ENCODE data around the gene MMS19.

Gene MMS19

DNA sequence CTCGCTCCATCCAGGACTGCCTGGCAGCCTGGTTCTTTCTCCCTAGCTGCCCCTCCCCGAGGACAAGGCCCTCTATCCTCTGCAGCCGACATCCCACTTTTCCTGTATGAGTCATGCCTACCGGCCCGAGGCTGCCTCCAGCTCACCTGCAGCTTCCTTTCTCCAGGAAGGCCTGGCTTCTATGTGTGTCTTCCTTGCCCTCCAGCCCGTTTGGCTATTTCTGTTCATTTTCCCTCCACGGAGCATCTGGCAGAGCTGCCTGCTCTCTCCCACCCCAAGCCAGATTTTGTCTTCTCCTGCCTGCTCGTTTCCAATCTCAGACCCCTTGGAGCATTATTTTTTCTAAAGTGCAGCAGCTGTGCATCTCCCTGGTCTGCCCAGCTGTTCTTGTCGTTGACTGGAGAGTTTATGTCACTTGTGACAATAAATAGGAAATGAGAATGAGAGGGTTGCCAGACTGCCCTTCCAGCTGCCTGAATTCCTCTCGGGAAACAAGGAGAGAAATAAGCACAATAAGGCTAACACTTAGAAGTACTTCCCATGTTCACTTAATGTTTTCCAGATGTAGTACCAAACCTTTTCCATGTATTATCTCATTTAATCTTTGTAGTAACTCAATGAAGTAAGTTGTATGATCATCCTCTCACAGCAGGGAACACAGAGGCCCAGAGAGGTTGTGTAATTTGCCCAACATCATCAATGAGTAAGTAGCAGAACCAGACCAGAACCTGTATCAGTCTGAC lies 20.2 kb upstream of the MMS19 start:
- TF ChIP-seq, protein P1, sequence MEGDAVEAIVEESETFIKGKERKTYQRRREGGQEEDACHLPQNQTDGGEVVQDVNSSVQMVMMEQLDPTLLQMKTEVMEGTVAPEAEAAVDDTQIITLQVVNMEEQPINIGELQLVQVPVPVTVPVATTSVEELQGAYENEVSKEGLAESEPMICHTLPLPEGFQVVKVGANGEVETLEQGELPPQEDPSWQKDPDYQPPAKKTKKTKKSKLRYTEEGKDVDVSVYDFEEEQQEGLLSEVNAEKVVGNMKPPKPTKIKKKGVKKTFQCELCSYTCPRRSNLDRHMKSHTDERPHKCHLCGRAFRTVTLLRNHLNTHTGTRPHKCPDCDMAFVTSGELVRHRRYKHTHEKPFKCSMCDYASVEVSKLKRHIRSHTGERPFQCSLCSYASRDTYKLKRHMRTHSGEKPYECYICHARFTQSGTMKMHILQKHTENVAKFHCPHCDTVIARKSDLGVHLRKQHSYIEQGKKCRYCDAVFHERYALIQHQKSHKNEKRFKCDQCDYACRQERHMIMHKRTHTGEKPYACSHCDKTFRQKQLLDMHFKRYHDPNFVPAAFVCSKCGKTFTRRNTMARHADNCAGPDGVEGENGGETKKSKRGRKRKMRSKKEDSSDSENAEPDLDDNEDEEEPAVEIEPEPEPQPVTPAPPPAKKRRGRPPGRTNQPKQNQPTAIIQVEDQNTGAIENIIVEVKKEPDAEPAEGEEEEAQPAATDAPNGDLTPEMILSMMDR (IDR thresholded peaks at IDR 0.05; ENCODE audit: low read length, missing control alignments): no peak
- no peak overlapping the region for H3K4me3 ChIP-seq (replicated peaks; ENCODE audit: low read depth, low read length)
- DNase-seq (ENCODE audit: low read depth): peak; percentile 27

DNA sequence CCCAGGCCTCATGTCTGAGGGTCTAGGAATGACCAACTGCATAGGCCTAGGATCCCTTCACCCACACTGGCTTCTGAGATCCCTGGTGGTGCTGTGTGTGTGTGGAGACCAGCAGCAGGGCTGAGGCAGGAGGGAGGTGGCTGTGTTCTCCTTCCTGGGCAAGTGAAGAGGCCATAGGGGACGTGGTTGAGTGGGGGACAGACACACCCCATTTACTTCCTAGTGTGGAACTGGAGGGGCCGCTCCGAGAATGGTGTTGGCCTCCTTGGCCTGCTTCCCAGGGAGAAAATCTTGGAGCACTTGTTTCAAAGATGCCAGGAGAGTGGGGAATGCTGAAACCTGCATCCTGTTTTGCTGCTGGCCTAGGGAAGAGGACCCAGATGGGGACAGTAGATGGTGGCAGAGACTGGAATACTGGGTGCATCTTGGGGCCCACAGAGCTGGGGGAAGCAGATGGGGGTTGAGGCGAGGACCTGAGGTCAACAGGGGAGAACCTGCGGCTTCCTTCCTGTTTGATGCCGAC lies 19.6 kb upstream of the MMS19 start:
- TF ChIP-seq, protein P1 (IDR thresholded peaks at IDR 0.05; ENCODE audit: low read length, missing control alignments): no peak
- DNase-seq (ENCODE audit: low read depth): no peak
- H3K4me3 ChIP-seq (replicated peaks; ENCODE audit: low read depth, low read length): no peak overlapping the region

DNA sequence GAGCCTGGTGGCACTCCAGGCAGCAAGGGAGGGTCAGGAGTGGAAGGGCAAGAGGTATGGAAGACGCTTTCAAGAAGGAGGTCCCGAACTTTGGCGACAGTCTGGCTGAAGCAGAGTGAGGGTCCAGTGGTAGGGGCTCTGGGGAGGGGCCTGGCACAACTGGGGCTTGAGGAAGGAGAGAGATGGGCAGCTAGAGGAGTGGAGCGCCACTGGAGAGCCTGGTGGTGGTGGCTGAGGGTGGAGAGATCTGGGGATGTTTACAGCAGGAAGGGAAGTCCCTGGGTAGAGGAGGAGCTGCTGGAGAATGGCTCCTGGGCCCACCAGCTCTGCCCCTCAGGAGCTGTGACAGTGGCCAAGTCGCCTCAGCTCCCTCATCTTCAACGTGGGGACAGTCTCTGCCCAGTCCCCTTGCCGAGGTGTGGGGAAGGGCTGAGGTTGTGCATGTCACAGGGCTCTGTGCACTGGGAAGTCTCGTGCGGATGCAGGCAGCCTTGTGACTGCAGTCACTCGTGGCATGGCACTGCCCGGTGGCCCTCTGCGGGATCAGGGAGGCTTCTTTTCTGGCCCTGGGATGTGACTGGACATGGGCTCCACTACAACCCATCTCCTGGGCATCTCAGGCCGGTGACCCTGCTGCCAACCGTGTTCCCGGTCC lies 19.0 kb upstream of the MMS19 start:
- TF ChIP-seq, protein P1 (IDR thresholded peaks at IDR 0.05; ENCODE audit: low read length, missing control alignments): no peak
- no peak for DNase-seq (ENCODE audit: low read depth)
- no peak overlapping the region for H3K4me3 ChIP-seq (replicated peaks; ENCODE audit: low read depth, low read length)

DNA sequence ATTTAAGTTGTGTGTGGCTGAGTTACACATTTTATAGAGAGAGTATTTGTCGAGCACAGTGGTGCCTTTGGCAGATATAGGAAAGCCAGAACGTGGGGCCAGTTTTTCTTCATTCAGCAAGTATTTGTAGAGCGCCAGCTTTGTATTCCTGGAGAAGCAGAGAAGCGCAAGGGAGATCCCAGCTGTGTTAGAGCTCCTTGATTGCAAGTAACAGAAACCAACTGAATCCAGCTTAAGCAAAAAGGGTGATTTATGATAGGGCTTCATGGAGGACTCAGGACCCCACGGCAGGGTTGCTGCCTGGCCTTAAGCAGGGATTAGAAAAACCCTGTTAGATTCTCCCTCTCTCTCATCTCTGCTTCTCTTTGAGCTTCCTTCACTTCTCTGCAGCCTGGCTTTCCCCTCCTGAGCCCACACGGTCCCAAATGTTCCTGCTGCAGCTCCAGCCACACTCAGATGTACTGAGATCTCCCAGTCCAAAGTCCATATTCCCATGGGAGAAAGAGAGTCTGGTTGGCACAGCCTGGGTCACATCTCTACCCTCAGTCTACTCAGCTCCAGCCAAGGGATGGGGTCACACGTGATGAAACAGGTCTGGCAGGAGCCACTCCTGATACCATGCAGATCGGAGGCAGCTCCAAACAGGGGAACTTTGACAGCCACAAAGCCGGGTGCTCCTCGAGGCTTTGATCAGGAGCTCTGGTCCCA lies 17.2 kb upstream of the MMS19 start:
- no peak for DNase-seq (ENCODE audit: low read depth)
- H3K4me3 ChIP-seq (replicated peaks; ENCODE audit: low read depth, low read length): no peak overlapping the region
- TF ChIP-seq, protein P1 (IDR thresholded peaks at IDR 0.05; ENCODE audit: low read length, missing control alignments): no peak

- TF ChIP-seq, protein P1 (IDR thresholded peaks at IDR 0.05; ENCODE audit: low read length, missing control alignments): no peak
- no peak overlapping the region for H3K4me3 ChIP-seq (replicated peaks; ENCODE audit: low read depth, low read length)
- DNase-seq (ENCODE audit: low read depth): no peak
These were observed 16.1 kb upstream of the MMS19 start for GRCh38 chr10:97514344-97514743.

DNA sequence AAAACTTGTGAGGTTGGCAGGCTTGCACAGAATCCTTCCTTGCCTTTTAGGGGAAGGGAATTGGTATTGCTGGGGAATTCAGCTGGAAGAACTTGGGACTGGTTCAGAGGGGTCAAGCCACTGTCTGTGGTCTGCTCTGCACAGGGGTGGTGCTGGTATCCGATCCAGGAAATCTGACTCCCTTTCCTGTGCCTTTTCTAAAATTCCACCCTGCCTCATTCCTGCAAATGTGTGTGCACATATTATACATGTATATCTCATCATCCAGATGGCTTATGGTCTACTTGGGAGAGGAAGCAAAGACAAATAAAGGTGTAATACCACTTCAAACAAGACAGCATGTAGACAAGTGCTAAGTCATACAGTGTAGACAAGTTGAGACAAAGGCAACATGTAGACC lies 14.8 kb upstream of the MMS19 start:
- DNase-seq (ENCODE audit: low read depth): no peak
- H3K4me3 ChIP-seq (replicated peaks; ENCODE audit: low read depth, low read length): no peak overlapping the region
- TF ChIP-seq, protein P1 (IDR thresholded peaks at IDR 0.05; ENCODE audit: low read length, missing control alignments): no peak
